GM23338 (cell line): Measurements from ENCODE around the gene BTN1A1. TPM values are rescaled to one million over a fixed set of nuclear protein-coding genes. Genes with fewer than 3 reads are reported as not detected.

ENCODE experiments used
- ATAC-seq: fragments of 200-7000 bp; cut with Tn5 transposase; 3 replicates; pipeline ENCODE4 v1.9.1; 2020
- DNase-seq: peaks from one replicate; pipeline ENCODE4 v3.0.0-alpha.2; 2015; ENCODE audit warnings: low spot score
- H2AFZ ChIP-seq: fragments of 200-600 bp; sonication (generic); 2 replicates; pipeline ENCODE4 v1.8.0; 2016; ENCODE audit warnings: antibody characterized with exemption, mild to moderate bottlenecking, moderate library complexity
- H3F3A ChIP-seq: fragments of 200-600 bp; sonication (generic); replicated peaks from 2 replicates; pipeline ENCODE4 v1.8.0; 2017; ENCODE audit warnings: antibody characterized with exemption, mixed run types, low read depth
- H3K27ac ChIP-seq: fragments of 200-600 bp; sonication (generic); 2 replicates; pipeline ENCODE4 v1.6.1; 2016; ENCODE audit warnings: low read depth
- H3K27me3 ChIP-seq: fragments of 200-600 bp; sonication (generic); 2 replicates; pipeline ENCODE4 v1.8.0; 2016; ENCODE audit warnings: mild to moderate bottlenecking, mixed run types, moderate library complexity; ENCODE audit not compliant: insufficient read depth
- H3K36me3 ChIP-seq: fragments of 200-600 bp; sonication (generic); 2 replicates; pipeline ENCODE4 v1.8.0; 2016; ENCODE audit warnings: mild to moderate bottlenecking; ENCODE audit not compliant: insufficient read depth
- H3K4me1 ChIP-seq: fragments of 200-600 bp; sonication (generic); 2 replicates; pipeline ENCODE4 v1.8.0; 2016; ENCODE audit warnings: mild to moderate bottlenecking, moderate library complexity; ENCODE audit not compliant: insufficient read depth
- H3K4me2 ChIP-seq: fragments of 200-600 bp; sonication (generic); 2 replicates; pipeline ENCODE4 v1.7.1; 2017; ENCODE audit warnings: mixed run types
- H3K4me3 ChIP-seq: fragments of 200-600 bp; sonication (generic); 2 replicates; pipeline ENCODE4 v1.6.1; 2016; ENCODE audit warnings: mixed run types
- H3K79me2 ChIP-seq: fragments of 200-600 bp; sonication (generic); replicated peaks from 2 replicates; pipeline ENCODE4 v1.8.0; 2017; ENCODE audit warnings: mild to moderate bottlenecking; ENCODE audit not compliant: insufficient read depth
- H3K9me2 ChIP-seq: fragments of 200-600 bp; sonication (generic); 2 replicates; pipeline ENCODE4 v1.8.0; 2017; ENCODE audit not compliant: insufficient read depth
- H4K20me1 ChIP-seq: fragments of 200-600 bp; sonication (generic); replicated peaks from 2 replicates; pipeline ENCODE4 v1.8.0; 2017; ENCODE audit warnings: mild to moderate bottlenecking; ENCODE audit not compliant: insufficient read depth
- H3K27ac Mint-ChIP-seq: 2 replicates; pipeline ENCODE4 v1.8.0; 2020; ENCODE audit warnings: inconsistent platforms, mild to moderate bottlenecking, moderate library complexity, mixed read lengths
- H3K27me3 Mint-ChIP-seq: 3 replicates; pipeline ENCODE4 v1.8.0; 2022; ENCODE audit warnings: low read depth, mild to moderate bottlenecking, moderate library complexity, mixed read lengths, inconsistent platforms; ENCODE audit not compliant: insufficient read depth, poor library complexity
- H3K36me3 Mint-ChIP-seq: 3 replicates; pipeline ENCODE4 v1.8.0; 2021; ENCODE audit warnings: low read depth, mild to moderate bottlenecking, inconsistent platforms, moderate library complexity, mixed read lengths
- H3K4me1 Mint-ChIP-seq: 3 replicates; pipeline ENCODE4 v1.8.0; 2020; ENCODE audit warnings: mild to moderate bottlenecking, inconsistent platforms, mixed read lengths
- H3K4me3 Mint-ChIP-seq: 3 replicates; pipeline ENCODE4 v1.8.0; 2021; ENCODE audit warnings: moderate library complexity, mild to moderate bottlenecking, inconsistent platforms, mixed read lengths
- H3K9me3 Mint-ChIP-seq: 3 replicates; pipeline ENCODE4 v1.8.0; 2020; ENCODE audit warnings: moderate library complexity, mild to moderate bottlenecking, inconsistent platforms, mixed read lengths
- CREB1 ChIP-seq: fragments of 250-450 bp; sonication (Bioruptor Pico); IDR thresholded peaks from 2 replicates; pipeline ENCODE4 v1.5.0; 2020; ENCODE audit warnings: low read depth, mild to moderate bottlenecking, moderate library complexity
- EZH2 ChIP-seq: fragments of 200-600 bp; sonication (generic); IDR thresholded peaks from one replicate; pipeline ENCODE4 v1.8.0; 2017; ENCODE audit warnings: antibody characterized with exemption, mild to moderate bottlenecking, low read depth; ENCODE audit not compliant: unreplicated experiment
- EZH2phosphoT487 ChIP-seq: fragments of 200-600 bp; sonication (generic); IDR thresholded peaks from one replicate; pipeline ENCODE4 v1.8.1; 2018; ENCODE audit warnings: antibody characterized with exemption; ENCODE audit not compliant: unreplicated experiment
- POLR2AphosphoS5 ChIP-seq: IDR thresholded peaks from 2 replicates; pipeline ENCODE4 v1.6.1; 2016; ENCODE audit warnings: antibody characterized with exemption, low read depth
- STAT1 ChIP-seq: IDR thresholded peaks from one replicate; pipeline ENCODE4 v1.6.1; 2016; ENCODE audit warnings: antibody characterized with exemption; ENCODE audit not compliant: unreplicated experiment
- ZNF331 ChIP-seq: fragments of 250-450 bp; sonication (Bioruptor Pico); IDR thresholded peaks from 2 replicates; pipeline ENCODE4 v1.5.0; 2020; ENCODE audit warnings: low read depth, mild to moderate bottlenecking, moderate library complexity
- polyA plus RNA-seq: library from polyadenylated mRNA; unstranded; fragments of >200 nt; fragmentation: Nextera tagmentation; extraction: Ambion mirVana; gene quantifications from 2 replicates; pipeline ENCODE4 v1.2.1, GENCODE V29; 2016
- total RNA-seq: library from RNA; depleted of rRNA; stranded (reverse); fragments of >200 nt; shearing (Covaris generic); gene quantifications from 2 replicates; pipeline ENCODE4 v1.2.3, GENCODE V29; 2014
- TF ChIP-seq, protein P1 (sequence below): fragments of 250-450 bp; sonication (Bioruptor Pico); IDR thresholded peaks from 2 replicates; pipeline ENCODE4 v1.5.0; 2020; ENCODE audit warnings: mild to moderate bottlenecking, moderate library complexity
- TF ChIP-seq, protein P2 (sequence below), 2 experiments: fragments of 200-600 bp in 1 of 2; sonication (generic) in 1 of 2; conservative IDR thresholded peaks; 2 replicates each; pipeline versions ENCODE4 v1.5.1 to v1.6.1; 2016 to 2017; ENCODE audit warnings: antibody characterized with exemption in 2 of 2, low read depth in 2 of 2, mild to moderate bottlenecking in 2 of 2, moderate library complexity in 1 of 2

Gene BTN1A1
- total and polyA plus RNA-seq, 2 experiments from 2014 or later, result 0.13 to 0.38 TPM

DNA sequence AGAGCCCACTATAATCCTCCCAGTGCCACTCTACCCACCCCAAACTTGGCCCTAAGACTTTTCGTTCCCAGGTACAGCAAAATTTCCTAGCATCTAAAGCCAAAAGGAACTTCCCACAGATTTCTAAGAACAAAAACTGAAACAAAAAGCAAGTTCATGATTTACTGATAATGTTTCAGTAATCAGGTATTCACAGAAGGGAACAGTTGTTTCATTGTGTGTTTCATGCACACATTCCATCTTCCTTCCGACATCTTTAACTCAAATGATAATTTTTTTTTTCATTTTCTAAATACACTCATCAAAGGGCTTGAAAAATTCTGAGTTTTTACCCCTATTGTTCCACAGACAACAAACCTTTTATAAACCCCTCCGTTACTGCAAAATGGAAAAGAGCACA is 6.0 kb upstream of the BTN1A1 start:
- H3F3A ChIP-seq, result no peaks in the 10 kb centered on the region
- no peaks in the 10 kb centered on the region for H3K36me3 Mint-ChIP-seq
- ATAC-seq (no peak), DNase-seq (no peak)
- H4K20me1 ChIP-seq, result no peaks in the 10 kb centered on the region
- H3K9me2 ChIP-seq, result 0 out of 2 replicates have a peak, but pooled peaks cover 5% of the 10 kb centered on the region
- no peak overlapping the region for H3K4me2 ChIP-seq
- H3K9me3 Mint-ChIP-seq, result no peaks in the 10 kb centered on the region
- H3K27me3 ChIP-seq, result no peaks in the 10 kb centered on the region
- H3K4me3 ChIP-seq, result no peak overlapping the region
- no peaks in the 10 kb centered on the region for H3K4me1 ChIP-seq
- H3K36me3 ChIP-seq, result no peaks in the 10 kb centered on the region
- H3K79me2 ChIP-seq, result no peaks in the 10 kb centered on the region
- H3K27me3 Mint-ChIP-seq, result no peaks in the 10 kb centered on the region
- H3K4me1 Mint-ChIP-seq, result no peaks in the 10 kb centered on the region
- no peak overlapping the region; the same call in 2 of the 3 replicates for H3K4me3 Mint-ChIP-seq
- H3K27ac Mint-ChIP-seq, result no peak overlapping the region
- H3K27ac ChIP-seq, result no peak overlapping the region
- H2AFZ ChIP-seq, result 0 out of 2 replicates have a peak overlapping the region, but pooled peaks have one; percentile 23
- no peak for TF ChIP-seq POLR2AphosphoS5
- TF ChIP-seq, protein P1, sequence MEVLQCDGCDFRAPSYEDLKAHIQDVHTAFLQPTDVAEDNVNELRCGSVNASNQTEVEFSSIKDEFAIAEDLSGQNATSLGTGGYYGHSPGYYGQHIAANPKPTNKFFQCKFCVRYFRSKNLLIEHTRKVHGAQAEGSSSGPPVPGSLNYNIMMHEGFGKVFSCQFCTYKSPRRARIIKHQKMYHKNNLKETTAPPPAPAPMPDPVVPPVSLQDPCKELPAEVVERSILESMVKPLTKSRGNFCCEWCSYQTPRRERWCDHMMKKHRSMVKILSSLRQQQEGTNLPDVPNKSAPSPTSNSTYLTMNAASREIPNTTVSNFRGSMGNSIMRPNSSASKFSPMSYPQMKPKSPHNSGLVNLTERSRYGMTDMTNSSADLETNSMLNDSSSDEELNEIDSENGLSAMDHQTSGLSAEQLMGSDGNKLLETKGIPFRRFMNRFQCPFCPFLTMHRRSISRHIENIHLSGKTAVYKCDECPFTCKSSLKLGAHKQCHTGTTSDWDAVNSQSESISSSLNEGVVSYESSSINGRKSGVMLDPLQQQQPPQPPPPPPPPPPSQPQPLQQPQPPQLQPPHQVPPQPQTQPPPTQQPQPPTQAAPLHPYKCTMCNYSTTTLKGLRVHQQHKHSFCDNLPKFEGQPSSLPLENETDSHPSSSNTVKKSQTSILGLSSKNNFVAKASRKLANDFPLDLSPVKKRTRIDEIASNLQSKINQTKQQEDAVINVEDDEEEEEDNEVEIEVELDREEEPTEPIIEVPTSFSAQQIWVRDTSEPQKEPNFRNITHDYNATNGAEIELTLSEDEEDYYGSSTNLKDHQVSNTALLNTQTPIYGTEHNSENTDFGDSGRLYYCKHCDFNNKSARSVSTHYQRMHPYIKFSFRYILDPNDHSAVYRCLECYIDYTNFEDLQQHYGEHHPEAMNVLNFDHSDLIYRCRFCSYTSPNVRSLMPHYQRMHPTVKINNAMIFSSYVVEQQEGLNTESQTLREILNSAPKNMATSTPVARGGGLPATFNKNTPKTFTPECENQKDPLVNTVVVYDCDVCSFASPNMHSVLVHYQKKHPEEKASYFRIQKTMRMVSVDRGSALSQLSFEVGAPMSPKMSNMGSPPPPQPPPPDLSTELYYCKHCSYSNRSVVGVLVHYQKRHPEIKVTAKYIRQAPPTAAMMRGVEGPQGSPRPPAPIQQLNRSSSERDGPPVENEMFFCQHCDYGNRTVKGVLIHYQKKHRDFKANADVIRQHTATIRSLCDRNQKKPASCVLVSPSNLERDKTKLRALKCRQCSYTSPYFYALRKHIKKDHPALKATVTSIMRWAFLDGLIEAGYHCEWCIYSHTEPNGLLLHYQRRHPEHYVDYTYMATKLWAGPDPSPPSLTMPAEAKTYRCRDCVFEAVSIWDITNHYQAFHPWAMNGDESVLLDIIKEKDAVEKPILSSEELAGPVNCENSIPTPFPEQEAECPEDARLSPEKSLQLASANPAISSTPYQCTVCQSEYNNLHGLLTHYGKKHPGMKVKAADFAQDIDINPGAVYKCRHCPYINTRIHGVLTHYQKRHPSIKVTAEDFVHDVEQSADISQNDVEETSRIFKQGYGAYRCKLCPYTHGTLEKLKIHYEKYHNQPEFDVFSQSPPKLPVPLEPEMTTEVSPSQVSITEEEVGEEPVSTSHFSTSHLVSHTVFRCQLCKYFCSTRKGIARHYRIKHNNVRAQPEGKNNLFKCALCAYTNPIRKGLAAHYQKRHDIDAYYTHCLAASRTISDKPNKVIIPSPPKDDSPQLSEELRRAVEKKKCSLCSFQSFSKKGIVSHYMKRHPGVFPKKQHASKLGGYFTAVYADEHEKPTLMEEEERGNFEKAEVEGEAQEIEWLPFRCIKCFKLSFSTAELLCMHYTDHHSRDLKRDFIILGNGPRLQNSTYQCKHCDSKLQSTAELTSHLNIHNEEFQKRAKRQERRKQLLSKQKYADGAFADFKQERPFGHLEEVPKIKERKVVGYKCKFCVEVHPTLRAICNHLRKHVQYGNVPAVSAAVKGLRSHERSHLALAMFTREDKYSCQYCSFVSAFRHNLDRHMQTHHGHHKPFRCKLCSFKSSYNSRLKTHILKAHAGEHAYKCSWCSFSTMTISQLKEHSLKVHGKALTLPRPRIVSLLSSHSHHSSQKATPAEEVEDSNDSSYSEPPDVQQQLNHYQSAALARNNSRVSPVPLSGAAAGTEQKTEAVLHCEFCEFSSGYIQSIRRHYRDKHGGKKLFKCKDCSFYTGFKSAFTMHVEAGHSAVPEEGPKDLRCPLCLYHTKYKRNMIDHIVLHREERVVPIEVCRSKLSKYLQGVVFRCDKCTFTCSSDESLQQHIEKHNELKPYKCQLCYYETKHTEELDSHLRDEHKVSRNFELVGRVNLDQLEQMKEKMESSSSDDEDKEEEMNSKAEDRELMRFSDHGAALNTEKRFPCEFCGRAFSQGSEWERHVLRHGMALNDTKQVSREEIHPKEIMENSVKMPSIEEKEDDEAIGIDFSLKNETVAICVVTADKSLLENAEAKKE (CRISPR knock-in tag), result no peak
- no peak for TF ChIP-seq STAT1
- TF ChIP-seq CREB1 (CRISPR knock-in tag), result no peak
- TF ChIP-seq EZH2phosphoT487, result no peak
- TF ChIP-seq, protein P2, sequence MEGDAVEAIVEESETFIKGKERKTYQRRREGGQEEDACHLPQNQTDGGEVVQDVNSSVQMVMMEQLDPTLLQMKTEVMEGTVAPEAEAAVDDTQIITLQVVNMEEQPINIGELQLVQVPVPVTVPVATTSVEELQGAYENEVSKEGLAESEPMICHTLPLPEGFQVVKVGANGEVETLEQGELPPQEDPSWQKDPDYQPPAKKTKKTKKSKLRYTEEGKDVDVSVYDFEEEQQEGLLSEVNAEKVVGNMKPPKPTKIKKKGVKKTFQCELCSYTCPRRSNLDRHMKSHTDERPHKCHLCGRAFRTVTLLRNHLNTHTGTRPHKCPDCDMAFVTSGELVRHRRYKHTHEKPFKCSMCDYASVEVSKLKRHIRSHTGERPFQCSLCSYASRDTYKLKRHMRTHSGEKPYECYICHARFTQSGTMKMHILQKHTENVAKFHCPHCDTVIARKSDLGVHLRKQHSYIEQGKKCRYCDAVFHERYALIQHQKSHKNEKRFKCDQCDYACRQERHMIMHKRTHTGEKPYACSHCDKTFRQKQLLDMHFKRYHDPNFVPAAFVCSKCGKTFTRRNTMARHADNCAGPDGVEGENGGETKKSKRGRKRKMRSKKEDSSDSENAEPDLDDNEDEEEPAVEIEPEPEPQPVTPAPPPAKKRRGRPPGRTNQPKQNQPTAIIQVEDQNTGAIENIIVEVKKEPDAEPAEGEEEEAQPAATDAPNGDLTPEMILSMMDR (conservative IDR thresholded peaks at IDR 0.05; ENCODE audit: low read depth in 2 of 2), result no peak
- no peak for TF ChIP-seq EZH2
- TF ChIP-seq ZNF331, result no peak
